Measurements from ENCODE around the gene SCG2. TPM values are rescaled to one million over a fixed set of nuclear protein-coding genes. Genes with fewer than 3 reads are reported as not detected.

The SCG2 gene
- total RNA-seq, 1 donor from 2014 or later = 154 TPM

DNA sequence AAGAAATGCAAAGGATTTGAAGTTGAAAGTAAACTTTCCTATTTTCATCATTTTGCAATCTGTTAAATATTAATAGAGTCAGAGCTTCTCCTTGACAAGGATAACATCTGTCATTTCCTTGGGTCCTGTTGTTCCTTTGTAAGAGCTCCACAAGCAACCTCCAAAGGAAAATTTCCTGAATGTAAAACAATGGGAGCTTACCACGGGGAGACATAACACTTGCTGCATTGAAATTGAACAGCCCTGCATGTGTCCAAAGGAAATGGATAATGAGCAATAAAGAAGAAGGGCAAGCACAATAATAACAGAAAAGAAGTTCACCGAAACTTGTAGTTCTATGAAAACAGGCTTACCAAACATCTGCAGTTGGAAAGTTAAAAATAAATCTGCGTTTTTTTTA is 42.0 kb upstream of the SCG2 start:
- no peaks in the 10 kb centered on the region for H3K4me1 Mint-ChIP-seq (ENCODE audit: low read depth)
- no peak for DNase-seq (ENCODE audit: low spot score, unreplicated experiment)
- no peaks in the 10 kb centered on the region for H3K9me3 Mint-ChIP-seq (ENCODE audit: low read depth)
- H3K4me3 Mint-ChIP-seq (ENCODE audit: low read depth) = no peak overlapping the region
- no peak overlapping the region for H3K27ac Mint-ChIP-seq
- TF ChIP-seq, protein P1, sequence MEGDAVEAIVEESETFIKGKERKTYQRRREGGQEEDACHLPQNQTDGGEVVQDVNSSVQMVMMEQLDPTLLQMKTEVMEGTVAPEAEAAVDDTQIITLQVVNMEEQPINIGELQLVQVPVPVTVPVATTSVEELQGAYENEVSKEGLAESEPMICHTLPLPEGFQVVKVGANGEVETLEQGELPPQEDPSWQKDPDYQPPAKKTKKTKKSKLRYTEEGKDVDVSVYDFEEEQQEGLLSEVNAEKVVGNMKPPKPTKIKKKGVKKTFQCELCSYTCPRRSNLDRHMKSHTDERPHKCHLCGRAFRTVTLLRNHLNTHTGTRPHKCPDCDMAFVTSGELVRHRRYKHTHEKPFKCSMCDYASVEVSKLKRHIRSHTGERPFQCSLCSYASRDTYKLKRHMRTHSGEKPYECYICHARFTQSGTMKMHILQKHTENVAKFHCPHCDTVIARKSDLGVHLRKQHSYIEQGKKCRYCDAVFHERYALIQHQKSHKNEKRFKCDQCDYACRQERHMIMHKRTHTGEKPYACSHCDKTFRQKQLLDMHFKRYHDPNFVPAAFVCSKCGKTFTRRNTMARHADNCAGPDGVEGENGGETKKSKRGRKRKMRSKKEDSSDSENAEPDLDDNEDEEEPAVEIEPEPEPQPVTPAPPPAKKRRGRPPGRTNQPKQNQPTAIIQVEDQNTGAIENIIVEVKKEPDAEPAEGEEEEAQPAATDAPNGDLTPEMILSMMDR (IDR thresholded peaks at IDR 0.05; ENCODE audit: unreplicated experiment) = no peak
- no peaks in the 10 kb centered on the region for H3K36me3 Mint-ChIP-seq (ENCODE audit: insufficient read depth)
- H3K27me3 Mint-ChIP-seq = peaks cover 6% of the 10 kb centered on the region

GRCh38 chr2:223643309-223643708 is 41.1 kb upstream of the SCG2 start:
- Mint-ChIP-seq H3K4me1 (ENCODE audit: low read depth) (no peaks in the 10 kb centered on the region), H3K27me3 (peaks cover 6% of the 10 kb centered on the region), H3K27ac (no peak overlapping the region), H3K9me3 (ENCODE audit: low read depth) (peaks cover 6% of the 10 kb centered on the region), H3K4me3 (ENCODE audit: low read depth) (no peak overlapping the region), H3K36me3 (ENCODE audit: insufficient read depth) (no peaks in the 10 kb centered on the region)
- TF ChIP-seq, protein P1 (IDR thresholded peaks at IDR 0.05; ENCODE audit: unreplicated experiment) = no peak
- DNase-seq (ENCODE audit: low spot score, unreplicated experiment) = no peak

GRCh38 chr2:223642506-223642905 is 40.3 kb upstream of the SCG2 start:
- Mint-ChIP-seq H3K27ac (no peak overlapping the region), H3K9me3 (ENCODE audit: low read depth) (peaks cover 6% of the 10 kb centered on the region), H3K4me1 (ENCODE audit: low read depth) (no peaks in the 10 kb centered on the region), H3K36me3 (ENCODE audit: insufficient read depth) (no peaks in the 10 kb centered on the region), H3K4me3 (ENCODE audit: low read depth) (no peak overlapping the region), H3K27me3 (peaks cover 6% of the 10 kb centered on the region)
- TF ChIP-seq, protein P1 (IDR thresholded peaks at IDR 0.05; ENCODE audit: unreplicated experiment) = no peak
- DNase-seq (ENCODE audit: low spot score, unreplicated experiment) = no peak

- H3K27ac Mint-ChIP-seq = no peak overlapping the region
- TF ChIP-seq, protein P1 (IDR thresholded peaks at IDR 0.05; ENCODE audit: unreplicated experiment) = no peak
- peaks cover 3% of the 10 kb centered on the region for H3K27me3 Mint-ChIP-seq
- H3K36me3 Mint-ChIP-seq (ENCODE audit: insufficient read depth) = no peaks in the 10 kb centered on the region
- no peak for DNase-seq (ENCODE audit: low spot score, unreplicated experiment)
- H3K9me3 Mint-ChIP-seq (ENCODE audit: low read depth) = peaks cover 6% of the 10 kb centered on the region
- no peaks in the 10 kb centered on the region for H3K4me1 Mint-ChIP-seq (ENCODE audit: low read depth)
- no peak overlapping the region for H3K4me3 Mint-ChIP-seq (ENCODE audit: low read depth)
Measured at GRCh38 chr2:223641082-223641481, 38.9 kb upstream of the SCG2 start.

DNA sequence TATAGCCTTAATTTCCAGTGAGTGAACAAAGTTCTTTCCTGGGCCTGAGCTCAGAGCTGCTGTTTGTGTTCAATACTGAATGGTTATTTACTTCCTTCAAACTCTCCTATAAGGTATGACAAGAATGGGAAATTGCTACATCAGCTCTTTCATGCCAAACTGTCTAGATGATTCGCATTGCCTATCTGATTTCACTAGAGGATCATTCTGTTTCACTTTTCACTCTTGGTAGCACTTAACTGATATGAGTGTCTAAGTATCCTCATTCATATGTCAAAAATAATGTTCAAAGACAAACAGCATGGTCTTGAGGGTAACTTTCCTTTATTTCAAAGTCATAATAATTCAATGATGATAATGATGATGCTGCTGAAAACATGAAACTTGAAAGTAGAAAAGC is 32.9 kb upstream of the SCG2 start:
- peaks cover 6% of the 10 kb centered on the region for H3K9me3 Mint-ChIP-seq (ENCODE audit: low read depth)
- H3K27ac Mint-ChIP-seq = no peak overlapping the region
- no peaks in the 10 kb centered on the region for H3K36me3 Mint-ChIP-seq (ENCODE audit: insufficient read depth)
- no peak overlapping the region for H3K4me3 Mint-ChIP-seq (ENCODE audit: low read depth)
- no peak for DNase-seq (ENCODE audit: low spot score, unreplicated experiment)
- H3K4me1 Mint-ChIP-seq (ENCODE audit: low read depth) = no peaks in the 10 kb centered on the region
- no peaks in the 10 kb centered on the region for H3K27me3 Mint-ChIP-seq
- TF ChIP-seq, protein P1 (IDR thresholded peaks at IDR 0.05; ENCODE audit: unreplicated experiment) = no peak

Data from progenitor cell of endocrine pancreas (in vitro differentiated cells).